HG02678 (cell line): ENCODE measurements around the gene GPR62.

Source experiments
- ATAC-seq: cut with Tn5 transposase; IDR thresholded peaks from one replicate; pipeline ENCODE4 v1.9.1; 2021; ENCODE audit warnings: mild to moderate bottlenecking, moderate library complexity; ENCODE audit not compliant: unreplicated experiment

Gene GPR62

DNA sequence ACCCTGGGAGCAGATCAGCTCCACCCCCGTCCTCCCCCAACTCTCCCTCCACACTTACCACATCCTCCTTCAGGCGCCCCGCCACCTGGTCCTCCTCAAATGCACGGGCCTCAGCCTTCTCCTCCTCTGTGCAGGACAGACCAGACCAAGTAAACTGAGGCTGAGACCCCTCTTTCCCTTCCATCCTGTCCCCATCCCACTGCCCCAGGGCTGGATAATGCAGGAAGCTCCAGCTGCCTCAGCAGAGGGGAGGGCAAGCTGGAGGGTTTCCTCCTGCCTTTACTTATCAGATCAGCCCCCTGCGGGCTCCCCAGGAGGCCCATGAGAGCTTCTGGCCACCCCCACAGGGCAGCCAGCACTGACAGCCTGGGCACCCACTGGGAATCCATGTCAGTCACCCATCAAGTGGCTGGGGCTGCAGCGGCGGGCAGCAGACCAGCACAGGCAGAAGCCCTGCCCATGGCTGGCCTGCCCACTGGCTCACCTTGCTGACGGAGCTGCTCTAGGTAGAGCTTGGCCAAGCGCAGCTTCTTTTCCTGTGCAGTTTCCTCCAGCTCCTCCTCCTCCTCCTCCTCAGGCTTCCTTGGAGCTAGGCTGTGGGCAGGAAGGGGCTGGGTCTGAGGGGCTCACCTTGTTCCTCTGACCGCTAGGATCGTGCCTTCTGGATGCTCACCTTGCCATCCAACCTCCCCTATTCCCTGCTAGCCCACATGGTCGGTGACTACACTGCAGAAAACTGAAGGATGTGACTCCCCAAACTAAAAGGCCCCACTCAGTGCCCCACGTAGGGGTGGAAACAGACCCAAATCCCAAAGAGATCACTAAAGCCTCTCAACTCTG is 17.4 kb upstream of the GPR62 start:
- ATAC-seq = no peak

DNA sequence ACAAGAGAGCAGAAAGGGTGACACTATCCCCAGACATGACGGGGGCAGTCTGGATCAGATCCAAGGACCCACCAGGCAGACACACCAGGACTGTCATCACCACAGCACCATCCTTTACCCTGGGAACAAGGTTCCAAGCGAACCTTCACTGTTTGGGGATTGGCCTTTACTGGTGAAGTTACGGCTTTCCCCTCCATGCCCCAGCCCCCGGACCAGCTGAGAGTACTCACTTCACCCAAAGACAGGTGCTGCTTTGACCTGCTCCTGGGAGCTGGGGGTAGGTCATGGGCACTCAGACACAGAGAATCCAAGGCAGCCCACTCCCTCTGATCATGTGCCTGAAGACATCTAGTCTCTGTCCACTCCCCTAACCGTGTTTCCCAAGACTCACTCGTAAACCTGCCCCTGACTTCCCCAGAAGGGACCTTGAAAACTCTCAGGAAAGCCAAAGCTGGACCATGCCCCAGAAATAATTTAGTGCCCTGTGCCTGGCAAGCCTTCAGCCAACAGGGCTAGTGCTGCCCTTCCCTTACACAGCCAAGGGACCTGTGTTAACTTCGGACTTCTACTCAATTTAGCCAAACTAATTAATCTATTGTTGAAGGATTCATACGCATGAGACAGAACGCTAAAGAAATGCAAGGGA is 16.3 kb upstream of the GPR62 start:
- no peak for ATAC-seq

DNA sequence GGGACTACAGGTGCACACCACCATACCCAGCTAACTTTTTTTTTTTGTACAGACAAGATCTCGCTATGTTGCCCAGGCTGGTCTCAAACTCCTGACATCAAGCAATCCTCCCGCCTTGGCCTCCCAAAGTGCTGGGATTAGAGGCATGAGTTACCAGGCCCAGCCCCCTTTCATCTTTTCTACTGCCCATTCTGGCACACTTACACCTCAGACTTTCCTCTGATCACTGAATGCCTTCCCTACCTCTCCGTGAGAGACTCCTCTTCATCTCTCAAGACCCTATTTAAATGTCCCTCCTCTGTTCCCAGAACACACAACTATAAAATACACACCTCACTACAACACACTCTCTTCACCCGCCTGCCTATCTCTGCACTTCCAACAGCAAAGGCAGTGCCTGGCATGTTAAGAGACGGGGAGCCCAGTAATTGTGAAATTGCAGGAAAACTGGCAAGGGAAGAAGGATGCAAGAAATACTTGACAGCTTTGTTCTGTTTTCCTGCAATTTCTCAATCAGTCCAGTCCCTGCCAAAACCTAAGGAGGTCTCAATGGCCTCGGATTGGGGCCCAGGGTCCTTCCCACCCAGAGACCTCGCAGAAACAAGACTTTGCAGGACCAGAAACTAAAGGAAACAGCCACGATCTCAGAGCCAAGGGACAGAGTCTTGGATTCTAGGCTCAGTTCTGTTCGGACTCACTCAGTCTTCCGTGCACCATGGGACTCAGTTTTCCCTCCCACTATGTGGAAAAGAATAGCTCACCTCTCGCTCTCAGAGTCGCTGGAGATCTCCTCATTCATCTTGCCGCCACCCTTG is 14.3 kb upstream of the GPR62 start:
- no peak for ATAC-seq

DNA sequence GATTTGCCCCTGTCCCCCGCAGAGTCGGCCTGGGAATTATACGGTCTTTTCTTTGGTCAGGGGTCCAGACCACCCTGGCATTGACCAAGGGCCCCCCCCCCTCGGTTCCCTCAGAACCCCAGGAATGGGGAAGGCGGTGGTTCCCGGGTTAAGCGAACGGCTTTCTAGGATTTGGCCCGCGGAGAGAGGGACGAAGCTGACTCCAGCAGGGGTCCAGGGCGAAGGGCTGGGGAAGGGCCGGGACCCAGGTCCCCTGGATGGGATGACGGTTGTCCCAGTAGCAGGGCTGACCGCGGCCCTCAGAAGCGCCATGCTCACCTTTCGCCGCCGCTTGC is 13.8 kb upstream of the GPR62 start:
- ATAC-seq = no peak

DNA sequence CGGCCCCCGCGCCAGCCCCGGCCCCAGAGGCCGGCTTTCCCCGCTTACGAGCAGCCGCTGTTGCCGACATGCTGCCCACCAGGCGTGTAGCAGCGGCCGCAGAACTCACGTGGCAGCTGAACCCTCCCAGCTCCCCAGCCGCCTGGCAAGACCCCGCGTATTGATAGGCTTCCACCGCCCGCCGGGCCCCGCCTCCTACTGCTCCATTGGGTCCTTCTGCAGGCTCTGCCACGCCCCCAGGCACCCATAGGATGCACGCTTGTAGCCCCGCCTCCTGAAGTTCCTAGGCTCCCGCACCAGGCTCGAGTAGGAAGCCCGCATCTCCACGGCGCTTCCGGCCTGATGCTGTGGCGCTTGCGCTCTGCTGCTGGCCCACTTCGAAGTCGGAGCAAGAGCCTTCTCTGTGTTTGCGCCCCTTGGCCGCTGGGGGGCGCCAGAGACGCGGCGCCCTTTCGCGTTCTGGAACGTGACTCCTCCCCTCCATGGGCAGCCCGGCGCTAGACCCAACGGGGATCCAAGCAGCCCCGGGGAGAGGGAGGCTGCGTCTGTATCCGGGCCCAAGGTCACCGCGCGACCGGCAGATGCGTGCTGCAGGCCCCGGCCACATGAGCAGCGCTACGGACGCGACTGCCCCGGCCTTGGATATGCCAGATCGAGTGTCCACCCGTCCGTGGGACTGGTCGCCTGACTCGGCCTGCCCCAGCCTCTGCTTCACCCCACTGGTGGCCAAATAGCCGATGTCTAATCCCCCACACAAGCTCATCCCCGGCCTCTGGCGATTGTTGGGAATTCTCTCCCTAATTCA is 13.2 kb upstream of the GPR62 start, which contains the start of the genes PARP3 and RRP9:
TSS of gene PARP3 (plus strand) at position 566 of the 805 bp plus-strand sequence. CDS start 993 bp downstream, outside the sequence.
TSS of gene RRP9 (minus strand) at position 107 of the 805 bp plus-strand sequence. CDS start at position 70, 37 bp downstream.
- ATAC-seq = peak; percentile 90

DNA sequence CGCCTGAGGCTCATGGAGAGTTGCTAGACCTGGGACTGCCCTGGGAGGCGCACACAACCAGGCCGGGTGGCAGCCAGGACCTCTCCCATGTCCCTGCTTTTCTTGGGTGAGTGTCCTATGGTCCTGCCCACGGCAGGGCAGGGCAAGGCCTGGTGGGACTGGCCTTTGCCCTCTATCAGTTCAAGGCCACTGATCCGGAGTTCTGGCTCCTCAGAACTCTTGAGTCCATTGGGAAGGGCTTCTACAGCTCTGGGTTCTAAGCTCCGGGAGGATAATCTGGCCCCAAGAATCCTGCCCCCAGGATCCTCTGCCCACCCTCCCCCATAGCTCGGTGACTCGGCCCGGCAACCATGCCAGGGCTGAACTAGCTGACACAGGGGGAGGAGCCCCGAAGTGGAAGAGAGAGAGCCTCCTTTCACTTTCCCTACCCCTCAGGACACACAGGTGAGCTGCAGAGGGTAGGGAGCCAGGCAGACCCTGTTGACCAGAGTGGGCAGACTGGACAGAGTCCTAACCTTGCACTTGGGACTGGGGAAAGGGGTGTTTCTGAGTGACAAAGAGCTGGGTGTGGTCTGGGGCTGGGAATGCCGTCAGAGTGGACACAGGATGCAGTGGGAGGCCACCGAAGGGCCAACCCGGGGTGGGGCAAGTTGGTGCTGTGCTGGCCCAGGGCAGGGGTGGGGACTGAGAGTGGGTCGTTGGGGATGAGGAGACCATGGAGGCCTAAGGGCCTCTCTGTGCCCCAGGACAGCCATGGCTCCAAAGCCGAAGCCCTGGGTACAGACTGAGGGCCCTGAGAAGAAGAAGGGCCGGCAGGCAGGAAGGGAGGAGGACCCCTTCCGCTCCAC is 12.4 kb upstream of the GPR62 start:
- ATAC-seq = no peak

DNA sequence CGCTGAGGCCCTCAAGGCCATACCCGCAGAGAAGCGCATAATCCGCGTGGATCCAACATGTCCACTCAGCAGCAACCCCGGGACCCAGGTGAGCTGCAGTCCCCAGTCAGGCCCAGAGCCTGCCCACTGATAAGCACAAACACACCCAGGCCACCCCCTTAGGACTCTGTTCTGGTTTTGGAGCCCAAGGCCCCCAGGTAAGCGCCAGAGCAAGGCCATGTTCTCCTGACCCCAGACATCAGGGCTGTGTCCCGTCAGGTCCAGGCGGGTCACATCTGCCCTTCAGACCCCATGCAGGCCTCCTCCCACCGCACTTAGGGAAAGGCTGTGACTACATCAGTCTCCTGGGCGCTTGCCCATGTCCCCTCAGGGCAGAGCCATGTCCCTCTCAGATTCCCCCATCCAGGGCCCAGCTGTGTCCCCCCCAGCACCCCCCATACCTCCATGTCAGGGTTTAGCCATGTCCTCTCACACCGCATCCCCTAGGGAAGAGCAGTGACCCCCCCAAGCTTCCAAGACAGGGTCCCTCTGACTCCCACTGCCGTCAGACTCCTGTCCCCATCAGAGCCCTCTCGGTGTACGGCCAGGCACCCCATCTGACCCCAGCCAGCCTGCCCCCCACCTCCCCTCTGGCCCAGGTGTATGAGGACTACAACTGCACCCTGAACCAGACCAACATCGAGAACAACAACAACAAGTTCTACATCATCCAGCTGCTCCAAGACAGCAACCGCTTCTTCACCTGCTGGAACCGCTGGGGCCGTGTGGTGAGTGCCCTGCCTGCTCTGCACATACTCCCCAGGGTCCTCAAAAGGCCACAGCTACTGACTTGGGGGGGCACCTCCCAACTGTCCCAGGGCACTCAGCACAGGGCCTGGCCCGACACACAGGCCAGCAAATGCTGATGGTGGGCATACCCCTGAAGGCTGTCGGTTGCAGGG is 11.5 kb upstream of the GPR62 start:
- ATAC-seq = no peak

DNA sequence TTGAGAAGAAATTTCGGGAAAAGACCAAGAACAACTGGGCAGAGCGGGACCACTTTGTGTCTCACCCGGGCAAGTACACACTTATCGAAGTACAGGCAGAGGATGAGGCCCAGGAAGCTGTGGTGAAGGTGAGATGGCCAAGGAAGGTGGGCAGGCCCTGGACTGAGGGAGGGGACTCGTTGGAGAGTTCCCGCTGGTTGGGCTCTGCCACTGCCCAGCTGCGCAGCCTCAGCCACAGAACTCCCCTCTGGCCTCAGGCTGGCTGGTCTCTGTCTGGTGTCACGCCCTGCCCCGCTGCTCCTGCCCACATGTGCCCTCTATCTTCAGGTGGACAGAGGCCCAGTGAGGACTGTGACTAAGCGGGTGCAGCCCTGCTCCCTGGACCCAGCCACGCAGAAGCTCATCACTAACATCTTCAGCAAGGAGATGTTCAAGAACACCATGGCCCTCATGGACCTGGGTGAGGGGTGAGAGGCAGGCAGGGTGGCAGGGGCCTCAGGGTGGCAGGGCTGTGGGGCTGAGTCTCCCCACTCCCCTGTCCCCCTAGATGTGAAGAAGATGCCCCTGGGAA is 10.6 kb upstream of the GPR62 start:
- no peak for ATAC-seq

DNA sequence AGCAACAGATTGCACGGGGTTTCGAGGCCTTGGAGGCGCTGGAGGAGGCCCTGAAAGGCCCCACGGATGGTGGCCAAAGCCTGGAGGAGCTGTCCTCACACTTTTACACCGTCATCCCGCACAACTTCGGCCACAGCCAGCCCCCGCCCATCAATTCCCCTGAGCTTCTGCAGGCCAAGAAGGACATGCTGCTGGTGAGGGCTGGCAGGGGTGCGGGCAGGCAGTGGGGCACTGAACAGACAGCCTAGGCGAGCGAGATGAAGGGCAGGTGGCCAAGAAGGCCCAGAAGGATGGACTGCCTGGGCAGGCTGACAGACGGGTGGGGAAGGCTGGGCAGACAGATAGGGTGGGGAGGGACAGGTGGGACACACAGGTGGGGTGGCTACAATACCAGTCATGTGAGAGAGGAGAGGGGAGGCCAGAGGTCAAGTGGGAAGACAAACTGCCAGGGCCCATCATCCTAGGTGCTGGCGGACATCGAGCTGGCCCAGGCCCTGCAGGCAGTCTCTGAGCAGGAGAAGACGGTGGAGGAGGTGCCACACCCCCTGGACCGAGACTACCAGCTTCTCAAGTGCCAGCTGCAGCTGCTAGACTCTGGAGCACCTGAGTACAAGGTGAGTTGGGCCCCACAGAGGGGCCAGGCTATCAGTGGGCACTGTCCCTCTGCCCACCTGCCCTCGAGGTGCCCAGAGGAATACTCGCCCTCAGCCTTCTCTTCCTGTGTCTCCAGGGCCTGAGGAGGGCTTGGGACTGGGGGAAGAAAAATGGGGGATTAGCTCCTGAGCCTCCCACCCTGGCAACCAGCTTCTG is 9.9 kb upstream of the GPR62 start:
- ATAC-seq = no peak

DNA sequence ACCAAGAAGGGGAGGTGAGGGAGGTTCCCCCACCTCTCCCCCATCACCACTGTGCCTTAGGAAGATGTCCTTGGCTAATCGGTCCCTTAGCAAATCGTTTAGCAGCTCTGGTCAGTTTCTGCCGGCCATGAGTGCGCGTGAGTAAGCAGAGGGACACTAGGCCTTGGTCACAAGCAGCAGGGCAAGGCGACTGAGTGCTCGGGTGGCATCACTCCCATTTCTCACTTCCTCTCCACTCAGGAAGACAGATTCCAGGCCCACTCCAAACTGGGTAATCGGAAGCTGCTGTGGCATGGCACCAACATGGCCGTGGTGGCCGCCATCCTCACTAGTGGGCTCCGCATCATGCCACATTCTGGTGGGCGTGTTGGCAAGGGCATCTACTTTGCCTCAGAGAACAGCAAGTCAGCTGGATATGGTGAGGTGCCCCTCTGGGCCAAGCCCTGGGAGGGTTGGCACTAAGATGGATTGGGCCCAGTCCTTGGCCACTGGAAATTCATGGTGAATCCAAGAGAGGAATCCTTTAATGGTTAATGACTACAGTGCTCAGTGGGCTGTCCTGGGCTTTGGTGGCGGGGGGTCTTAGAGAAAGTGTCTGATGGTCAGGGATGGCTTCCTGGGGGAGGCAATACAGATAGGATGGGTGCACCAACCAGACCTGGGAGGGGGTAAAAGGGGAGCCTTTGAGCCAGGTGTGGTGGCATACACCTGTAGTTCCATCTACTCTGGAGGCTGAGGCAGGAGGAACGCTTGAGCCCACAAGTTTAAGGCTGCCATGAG is 9.1 kb upstream of the GPR62 start:
- no peak for ATAC-seq

DNA sequence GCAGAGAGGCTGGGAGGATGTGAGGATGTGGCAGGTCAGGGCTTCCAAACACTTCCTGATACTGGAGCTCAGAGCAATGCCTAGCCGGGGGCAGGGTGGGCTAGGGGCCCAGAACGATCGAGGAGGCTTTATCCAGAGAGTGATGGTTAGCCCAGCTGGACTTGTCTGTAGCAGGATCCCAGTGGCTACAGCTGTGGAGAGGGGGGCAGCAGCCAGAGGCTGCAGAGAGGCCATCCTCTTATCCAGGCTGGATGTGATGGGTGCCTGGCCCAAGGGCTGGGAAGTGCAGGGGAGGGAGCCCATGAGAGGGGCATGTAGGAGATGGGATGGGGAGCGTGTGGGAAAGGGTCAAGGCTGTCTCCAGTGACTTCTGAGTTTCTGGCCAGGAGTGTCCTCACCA is 8.4 kb upstream of the GPR62 start:
- no peak for ATAC-seq

DNA sequence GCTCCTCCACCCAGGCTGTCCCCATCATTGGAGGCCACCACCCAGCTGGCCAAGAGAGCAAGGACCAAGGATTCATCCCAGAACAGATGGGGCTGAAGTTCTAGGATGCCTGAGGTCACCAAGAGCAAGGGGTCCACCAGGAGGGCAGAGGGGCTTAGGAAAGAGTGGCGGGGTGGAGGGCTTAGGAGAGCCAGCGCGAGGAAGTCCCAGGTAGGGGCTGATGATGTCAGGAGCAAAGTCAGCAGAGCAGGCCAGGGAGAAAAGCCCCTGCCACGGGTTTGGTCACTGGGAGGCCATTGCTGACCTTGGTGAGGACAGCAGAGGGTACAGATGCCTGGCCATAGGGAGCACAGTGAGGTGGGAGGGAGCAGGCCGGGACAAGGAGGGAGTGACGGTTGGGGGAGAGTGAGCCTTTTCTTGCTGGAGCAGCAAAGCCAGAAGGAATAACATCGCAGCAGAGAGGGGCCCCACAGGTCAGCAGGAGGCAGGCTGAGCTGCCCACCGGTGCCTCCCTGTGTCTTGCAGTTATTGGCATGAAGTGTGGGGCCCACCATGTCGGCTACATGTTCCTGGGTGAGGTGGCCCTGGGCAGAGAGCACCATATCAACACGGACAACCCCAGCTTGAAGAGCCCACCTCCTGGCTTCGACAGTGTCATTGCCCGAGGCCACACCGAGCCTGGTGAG is 7.8 kb upstream of the GPR62 start:
- ATAC-seq = no peak

DNA sequence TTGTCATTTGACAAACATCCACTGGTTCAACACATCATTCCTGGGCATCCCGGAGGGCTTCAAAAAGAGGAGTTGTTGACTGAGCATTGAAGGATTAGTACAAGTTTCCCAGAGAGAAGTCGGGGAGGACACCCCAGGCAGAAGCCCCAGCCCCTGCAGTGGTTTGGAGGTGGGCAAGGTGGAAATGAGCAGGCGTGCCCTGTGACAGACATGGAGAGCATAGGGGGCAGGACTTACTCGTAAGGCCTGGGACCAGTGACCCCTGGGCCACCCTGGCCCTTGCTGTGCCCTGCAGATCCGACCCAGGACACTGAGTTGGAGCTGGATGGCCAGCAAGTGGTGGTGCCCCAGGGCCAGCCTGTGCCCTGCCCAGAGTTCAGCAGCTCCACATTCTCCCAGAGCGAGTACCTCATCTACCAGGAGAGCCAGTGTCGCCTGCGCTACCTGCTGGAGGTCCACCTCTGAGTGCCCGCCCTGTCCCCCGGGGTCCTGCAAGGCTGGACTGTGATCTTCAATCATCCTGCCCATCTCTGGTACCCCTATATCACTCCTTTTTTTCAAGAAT is 7.1 kb upstream of the GPR62 start:
- ATAC-seq = no peak

DNA sequence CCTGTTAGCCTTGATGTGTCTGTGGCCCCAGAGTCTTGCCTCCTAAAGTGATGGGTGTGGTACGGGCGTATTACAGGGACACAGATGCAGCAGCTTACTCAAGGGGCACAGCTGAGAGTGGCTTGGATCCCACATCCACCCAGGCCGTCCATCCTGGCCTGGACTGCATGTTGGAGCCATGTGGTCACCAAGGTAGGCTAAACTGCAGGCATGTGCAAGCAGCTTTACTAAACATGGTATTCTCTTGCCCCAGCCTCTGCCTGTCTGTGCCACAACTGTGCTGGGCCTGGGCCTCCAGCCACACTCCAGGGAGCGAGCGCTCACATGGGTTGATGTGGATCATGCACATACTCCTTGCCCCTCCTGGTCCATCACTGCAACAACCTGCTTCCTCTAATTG is 6.1 kb upstream of the GPR62 start:
- ATAC-seq = no peak

DNA sequence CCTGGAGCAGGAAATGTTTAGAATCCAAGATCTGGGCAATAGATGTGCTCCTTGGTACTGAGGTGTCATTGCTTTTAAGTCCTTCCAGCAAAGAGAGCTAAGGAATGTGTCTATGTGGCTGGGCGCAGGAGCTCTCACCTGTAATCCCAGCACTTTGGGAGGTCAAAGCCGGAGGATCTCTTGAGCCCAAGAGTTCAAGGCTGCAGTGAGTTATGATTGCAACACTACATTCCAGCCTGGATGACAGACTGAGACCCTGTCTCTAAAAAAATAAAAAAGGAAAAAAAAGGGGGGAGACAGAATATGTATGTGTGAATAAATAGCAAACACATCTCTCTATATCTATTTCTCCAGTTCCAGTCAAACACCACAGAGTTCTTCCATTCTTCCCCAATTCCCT is 4.3 kb upstream of the GPR62 start:
- ATAC-seq = no peak

DNA sequence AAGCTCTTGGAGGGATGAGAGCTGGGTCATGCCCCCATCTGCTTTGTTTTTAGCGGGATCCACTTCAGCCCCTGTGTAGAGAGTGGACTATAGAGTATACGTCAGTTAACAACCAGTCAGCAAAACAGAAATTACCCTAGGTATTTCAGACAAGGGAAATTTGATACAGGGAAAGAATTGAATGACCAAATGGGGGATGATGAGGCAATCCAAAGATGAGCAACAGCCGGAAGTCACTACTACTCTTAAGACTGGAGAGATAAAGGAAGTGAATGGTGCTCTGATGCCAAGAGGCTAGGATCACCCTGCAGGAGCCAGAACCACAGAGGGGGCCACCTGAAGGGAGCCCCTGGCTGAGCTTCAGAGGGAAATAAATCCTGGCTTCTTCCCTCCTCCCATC is 1.7 kb upstream of the GPR62 start:
- ATAC-seq = no peak
